Measurements from ENCODE around the gene RAB31. TPM values are rescaled to one million over a fixed set of nuclear protein-coding genes. Genes with fewer than 3 reads are reported as not detected.

Gene RAB31
- total RNA-seq, 1 experiment from 2014 or later, result 118 TPM

DNA sequence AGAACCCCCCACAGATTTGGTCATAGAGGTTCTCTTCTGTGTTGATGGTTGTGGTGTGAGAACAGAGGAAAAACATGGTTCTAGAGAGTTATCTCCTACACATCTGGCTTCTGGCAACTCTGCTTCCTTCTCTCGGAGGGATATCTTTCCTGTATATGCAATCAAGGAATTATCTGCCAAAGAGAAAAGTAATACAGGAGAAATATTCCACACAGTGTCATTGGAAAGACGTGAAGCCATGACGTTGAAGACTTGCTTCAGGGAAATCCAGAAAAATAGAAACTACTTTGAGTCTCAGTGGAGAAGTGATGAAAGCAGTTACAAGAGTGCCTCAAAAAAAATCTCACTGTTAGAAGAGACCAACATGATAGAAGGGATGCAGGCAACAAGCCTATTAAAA lies 78.5 kb downstream of the RAB31 start:
- no peaks in the 10 kb centered on the region for H3K9me3 ChIP-seq (ENCODE audit: control insufficient read depth, insufficient read depth, low read depth, low read length)
- peaks cover 18% of the 10 kb centered on the region for H3K4me1 ChIP-seq (ENCODE audit: control insufficient read depth, insufficient read depth, low read length)
- CTCF ChIA-PET, result no interaction called here
- no peak overlapping the region for H3K27ac ChIP-seq (ENCODE audit: low read length)
- H3K27me3 ChIP-seq (ENCODE audit: control insufficient read depth, insufficient read depth, low read length), result no peaks in the 10 kb centered on the region
- BruUV-seq (replicated peaks), result no TSS peak
- H3K36me3 ChIP-seq (ENCODE audit: control insufficient read depth, insufficient read depth, low read length), result no peaks in the 10 kb centered on the region
- ATAC-seq, result no peak
- DNase-seq (ENCODE audit: low read depth, low spot score), result no peak
- no peak overlapping the region for H3K4me3 ChIP-seq (ENCODE audit: low read depth in 2 of 2, low read length in 2 of 2)
- TF ChIP-seq POLR2AphosphoS5 (IDR thresholded peaks at IDR 0.05; ENCODE audit: low read depth, low read length) (no peak), SIN3A (IDR thresholded peaks at IDR 0.05; ENCODE audit: borderline replicate concordance, insufficient read depth, low read depth, low read length) (no peak), TCF7L2 (IDR thresholded peaks at IDR 0.05; ENCODE audit: low read depth, low read length) (no peak)
- TF ChIP-seq, protein P1, sequence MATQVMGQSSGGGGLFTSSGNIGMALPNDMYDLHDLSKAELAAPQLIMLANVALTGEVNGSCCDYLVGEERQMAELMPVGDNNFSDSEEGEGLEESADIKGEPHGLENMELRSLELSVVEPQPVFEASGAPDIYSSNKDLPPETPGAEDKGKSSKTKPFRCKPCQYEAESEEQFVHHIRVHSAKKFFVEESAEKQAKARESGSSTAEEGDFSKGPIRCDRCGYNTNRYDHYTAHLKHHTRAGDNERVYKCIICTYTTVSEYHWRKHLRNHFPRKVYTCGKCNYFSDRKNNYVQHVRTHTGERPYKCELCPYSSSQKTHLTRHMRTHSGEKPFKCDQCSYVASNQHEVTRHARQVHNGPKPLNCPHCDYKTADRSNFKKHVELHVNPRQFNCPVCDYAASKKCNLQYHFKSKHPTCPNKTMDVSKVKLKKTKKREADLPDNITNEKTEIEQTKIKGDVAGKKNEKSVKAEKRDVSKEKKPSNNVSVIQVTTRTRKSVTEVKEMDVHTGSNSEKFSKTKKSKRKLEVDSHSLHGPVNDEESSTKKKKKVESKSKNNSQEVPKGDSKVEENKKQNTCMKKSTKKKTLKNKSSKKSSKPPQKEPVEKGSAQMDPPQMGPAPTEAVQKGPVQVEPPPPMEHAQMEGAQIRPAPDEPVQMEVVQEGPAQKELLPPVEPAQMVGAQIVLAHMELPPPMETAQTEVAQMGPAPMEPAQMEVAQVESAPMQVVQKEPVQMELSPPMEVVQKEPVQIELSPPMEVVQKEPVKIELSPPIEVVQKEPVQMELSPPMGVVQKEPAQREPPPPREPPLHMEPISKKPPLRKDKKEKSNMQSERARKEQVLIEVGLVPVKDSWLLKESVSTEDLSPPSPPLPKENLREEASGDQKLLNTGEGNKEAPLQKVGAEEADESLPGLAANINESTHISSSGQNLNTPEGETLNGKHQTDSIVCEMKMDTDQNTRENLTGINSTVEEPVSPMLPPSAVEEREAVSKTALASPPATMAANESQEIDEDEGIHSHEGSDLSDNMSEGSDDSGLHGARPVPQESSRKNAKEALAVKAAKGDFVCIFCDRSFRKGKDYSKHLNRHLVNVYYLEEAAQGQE (IDR thresholded peaks at IDR 0.05; ENCODE audit: insufficient read depth in 1 of 2, low read depth in 2 of 2, low read length in 1 of 2), result no peak
- TF ChIP-seq, protein P2, sequence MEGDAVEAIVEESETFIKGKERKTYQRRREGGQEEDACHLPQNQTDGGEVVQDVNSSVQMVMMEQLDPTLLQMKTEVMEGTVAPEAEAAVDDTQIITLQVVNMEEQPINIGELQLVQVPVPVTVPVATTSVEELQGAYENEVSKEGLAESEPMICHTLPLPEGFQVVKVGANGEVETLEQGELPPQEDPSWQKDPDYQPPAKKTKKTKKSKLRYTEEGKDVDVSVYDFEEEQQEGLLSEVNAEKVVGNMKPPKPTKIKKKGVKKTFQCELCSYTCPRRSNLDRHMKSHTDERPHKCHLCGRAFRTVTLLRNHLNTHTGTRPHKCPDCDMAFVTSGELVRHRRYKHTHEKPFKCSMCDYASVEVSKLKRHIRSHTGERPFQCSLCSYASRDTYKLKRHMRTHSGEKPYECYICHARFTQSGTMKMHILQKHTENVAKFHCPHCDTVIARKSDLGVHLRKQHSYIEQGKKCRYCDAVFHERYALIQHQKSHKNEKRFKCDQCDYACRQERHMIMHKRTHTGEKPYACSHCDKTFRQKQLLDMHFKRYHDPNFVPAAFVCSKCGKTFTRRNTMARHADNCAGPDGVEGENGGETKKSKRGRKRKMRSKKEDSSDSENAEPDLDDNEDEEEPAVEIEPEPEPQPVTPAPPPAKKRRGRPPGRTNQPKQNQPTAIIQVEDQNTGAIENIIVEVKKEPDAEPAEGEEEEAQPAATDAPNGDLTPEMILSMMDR (IDR thresholded peaks at IDR 0.05), result no peak
- in situ Hi-C loops (cut with HindIII; ENCODE audit: low pct_unique_long_range_greater_than_20kb, low sequenced_read_pairs) (no loop called here), intact Hi-C loops (cut with micrococcal nuclease; ENCODE audit: unreplicated experiment) (no loop called here)
- POLR2A ChIA-PET, result no interaction called here

DNA sequence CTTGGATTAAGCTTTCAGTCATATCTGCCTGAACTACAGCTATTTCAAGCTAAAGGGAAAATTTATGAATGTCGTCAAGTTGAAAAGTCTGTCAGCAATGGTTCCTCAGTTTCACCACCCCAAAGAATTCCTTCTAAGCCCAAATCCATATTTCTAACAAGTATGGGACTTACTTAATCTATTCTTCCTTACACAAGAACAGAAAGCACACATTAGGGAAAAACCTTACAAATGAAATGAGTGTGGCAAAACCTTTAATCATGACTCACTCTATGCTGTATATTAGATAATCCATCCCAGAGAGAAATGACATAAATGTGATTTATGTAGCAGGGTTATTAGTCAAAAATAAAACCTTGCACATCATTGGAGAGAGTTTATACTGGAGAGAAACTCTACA lies 78.9 kb downstream of the RAB31 start:
- Histone ChIP-seq H3K4me1 (ENCODE audit: control insufficient read depth, insufficient read depth, low read length) (peaks cover 13% of the 10 kb centered on the region), H3K4me3 (ENCODE audit: low read depth in 2 of 2, low read length in 2 of 2) (no peak overlapping the region), H3K36me3 (ENCODE audit: control insufficient read depth, insufficient read depth, low read length) (no peaks in the 10 kb centered on the region), H3K9me3 (ENCODE audit: control insufficient read depth, insufficient read depth, low read depth, low read length) (no peaks in the 10 kb centered on the region), H3K27ac (ENCODE audit: low read length) (no peak overlapping the region), H3K27me3 (ENCODE audit: control insufficient read depth, insufficient read depth, low read length) (no peaks in the 10 kb centered on the region)
- BruUV-seq (replicated peaks), result no TSS peak
- CTCF ChIA-PET, result no interaction called here
- ATAC-seq (no peak), DNase-seq (ENCODE audit: low read depth, low spot score) (no peak)
- in situ Hi-C loops (cut with HindIII; ENCODE audit: low pct_unique_long_range_greater_than_20kb, low sequenced_read_pairs) (no loop called here), intact Hi-C loops (cut with micrococcal nuclease; ENCODE audit: unreplicated experiment) (no loop called here)
- POLR2A ChIA-PET, result no interaction called here
- TF ChIP-seq TCF7L2 (IDR thresholded peaks at IDR 0.05; ENCODE audit: low read depth, low read length), result no peak

DNA sequence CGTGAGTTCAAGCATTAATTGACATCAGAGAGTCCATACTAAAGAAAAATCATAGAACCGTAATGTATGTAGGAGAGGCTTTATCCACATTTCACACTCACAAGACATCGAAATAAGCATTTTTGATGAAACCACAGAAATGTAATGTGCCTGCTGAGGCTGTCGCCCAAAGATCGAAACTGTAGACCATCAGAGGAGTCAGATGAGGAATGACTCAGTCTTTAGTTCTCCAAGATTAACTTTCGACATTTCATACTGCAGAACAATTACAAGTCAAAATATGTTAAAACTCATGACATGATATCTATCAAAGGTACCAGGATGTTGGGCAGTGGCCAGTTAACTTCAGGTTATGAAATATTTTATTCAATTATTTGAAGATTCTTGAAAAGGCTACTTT lies 79.6 kb downstream of the RAB31 start:
- no peak overlapping the region for H3K27ac ChIP-seq (ENCODE audit: low read length)
- no TSS peak for BruUV-seq (replicated peaks)
- H3K36me3 ChIP-seq (ENCODE audit: control insufficient read depth, insufficient read depth, low read length), result no peaks in the 10 kb centered on the region
- H3K4me1 ChIP-seq (ENCODE audit: control insufficient read depth, insufficient read depth, low read length), result peaks cover 7% of the 10 kb centered on the region
- no peaks in the 10 kb centered on the region for H3K9me3 ChIP-seq (ENCODE audit: control insufficient read depth, insufficient read depth, low read depth, low read length)
- intact Hi-C loops (cut with micrococcal nuclease; ENCODE audit: unreplicated experiment) (no loop called here), in situ Hi-C loops (cut with HindIII; ENCODE audit: low pct_unique_long_range_greater_than_20kb, low sequenced_read_pairs) (no loop called here)
- no peak for DNase-seq (ENCODE audit: low read depth, low spot score)
- ATAC-seq, result no peak
- H3K27me3 ChIP-seq (ENCODE audit: control insufficient read depth, insufficient read depth, low read length), result no peaks in the 10 kb centered on the region
- POLR2A ChIA-PET, result no interaction called here
- CTCF ChIA-PET, result no interaction called here
- TF ChIP-seq TCF7L2 (IDR thresholded peaks at IDR 0.05; ENCODE audit: low read depth, low read length) (no peak), SIN3A (IDR thresholded peaks at IDR 0.05; ENCODE audit: borderline replicate concordance, insufficient read depth, low read depth, low read length) (no peak), POLR2AphosphoS5 (IDR thresholded peaks at IDR 0.05; ENCODE audit: low read depth, low read length) (no peak)
- TF ChIP-seq, protein P1 (IDR thresholded peaks at IDR 0.05; ENCODE audit: insufficient read depth in 1 of 2, low read depth in 2 of 2, low read length in 1 of 2), result no peak
- TF ChIP-seq, protein P2 (IDR thresholded peaks at IDR 0.05), result no peak
- no peak overlapping the region for H3K4me3 ChIP-seq (ENCODE audit: low read depth in 2 of 2, low read length in 2 of 2)
